ENCODE results near the gene PEAK1.

PEAK1 gene

GRCh38 chr15:77380033-77380432 lies 39.9 kb downstream of the PEAK1 start:
- peaks cover 0 to 2% of the 10 kb centered on the region in 2 donors for H3K9me3 Mint-ChIP-seq
- peaks cover 8 to 39% of the 10 kb centered on the region in 2 donors for H3K4me1 Mint-ChIP-seq
- peaks cover 0 to 6% of the 10 kb centered on the region in 2 donors for H3K36me3 Mint-ChIP-seq
- no peak overlapping the region for H3K4me3 Mint-ChIP-seq
- ATAC-seq (replicated peaks): no peak
- no peaks in the 10 kb centered on the region for H3K27me3 Mint-ChIP-seq
- no peak overlapping the region for H3K27ac Mint-ChIP-seq
- DNase-seq: no peak

GRCh38 chr15:77376770-77377169 lies 43.1 kb downstream of the PEAK1 start:
- DNase-seq: no peak
- ATAC-seq (replicated peaks): no peak
- H3K4me1 Mint-ChIP-seq: peaks cover 12 to 35% of the 10 kb centered on the region in 2 donors
- no peaks in the 10 kb centered on the region for H3K27me3 Mint-ChIP-seq
- peaks cover 3 to 8% of the 10 kb centered on the region in 2 donors for H3K9me3 Mint-ChIP-seq
- no peak overlapping the region for H3K27ac Mint-ChIP-seq
- H3K4me3 Mint-ChIP-seq: no peak overlapping the region
- H3K36me3 Mint-ChIP-seq: peaks cover 0 to 5% of the 10 kb centered on the region in 2 donors

GRCh38 chr15:77375133-77375532 lies 44.8 kb downstream of the PEAK1 start:
- H3K27ac Mint-ChIP-seq: no peak overlapping the region
- no peaks in the 10 kb centered on the region for H3K27me3 Mint-ChIP-seq
- H3K36me3 Mint-ChIP-seq: peaks cover 0 to 5% of the 10 kb centered on the region in 2 donors
- ATAC-seq (replicated peaks): no peak
- peaks cover 3 to 8% of the 10 kb centered on the region in 2 donors for H3K9me3 Mint-ChIP-seq
- H3K4me1 Mint-ChIP-seq: peaks cover 9 to 38% of the 10 kb centered on the region in 2 donors
- no peak for DNase-seq
- no peak overlapping the region for H3K4me3 Mint-ChIP-seq

- no peak overlapping the region for H3K27ac Mint-ChIP-seq
- H3K4me3 Mint-ChIP-seq: no peak overlapping the region
- ATAC-seq (replicated peaks) (no peak), DNase-seq (no peak)
- H3K4me1 Mint-ChIP-seq: peaks cover 16 to 48% of the 10 kb centered on the region in 2 donors
- peaks cover 5 to 8% of the 10 kb centered on the region in 2 donors for H3K9me3 Mint-ChIP-seq
- peaks cover 0 to 8% of the 10 kb centered on the region in 2 donors for H3K36me3 Mint-ChIP-seq
- H3K27me3 Mint-ChIP-seq: no peaks in the 10 kb centered on the region
Observed at GRCh38 chr15:77373441-77373840, 46.5 kb downstream of the PEAK1 start.

GRCh38 chr15:77371850-77372563 lies 47.9 kb downstream of the PEAK1 start:
- Mint-ChIP-seq H3K36me3 (peaks cover 0 to 8% of the 10 kb centered on the region in 2 donors), H3K27ac (no peak overlapping the region), H3K9me3 (peaks cover 5 to 8% of the 10 kb centered on the region in 2 donors), H3K4me3 (no peak overlapping the region), H3K27me3 (no peaks in the 10 kb centered on the region), H3K4me1 (peaks cover 16 to 49% of the 10 kb centered on the region in 2 donors)
- no peak for DNase-seq
- ATAC-seq (replicated peaks): peak; percentile 84 to 93

GRCh38 chr15:77370580-77370979 lies 49.3 kb downstream of the PEAK1 start:
- H3K36me3 Mint-ChIP-seq: peaks cover 3 to 11% of the 10 kb centered on the region in 2 donors
- H3K4me3 Mint-ChIP-seq: no peak overlapping the region
- H3K27ac Mint-ChIP-seq: no peak overlapping the region
- DNase-seq: no peak
- no peak for ATAC-seq (replicated peaks)
- no peaks in the 10 kb centered on the region for H3K27me3 Mint-ChIP-seq
- H3K4me1 Mint-ChIP-seq: peaks cover 18 to 49% of the 10 kb centered on the region in 2 donors
- peaks cover 8% of the 10 kb centered on the region in 2 donors for H3K9me3 Mint-ChIP-seq

- peaks cover 18 to 49% of the 10 kb centered on the region in 2 donors for H3K4me1 Mint-ChIP-seq
- H3K27ac Mint-ChIP-seq: peak overlapping the region; percentile 42
- DNase-seq: no peak
- H3K36me3 Mint-ChIP-seq: peaks cover 3 to 11% of the 10 kb centered on the region in 2 donors
- no peak overlapping the region for H3K4me3 Mint-ChIP-seq
- peaks cover 8% of the 10 kb centered on the region in 2 donors for H3K9me3 Mint-ChIP-seq
- peak in 1 of 2 donors; percentile 44 for ATAC-seq (replicated peaks)
- no peaks in the 10 kb centered on the region for H3K27me3 Mint-ChIP-seq
Observed at GRCh38 chr15:77369168-77369567, 50.7 kb downstream of the PEAK1 start.

GRCh38 chr15:77367631-77368030 lies 52.3 kb downstream of the PEAK1 start:
- Mint-ChIP-seq H3K4me3 (no peak overlapping the region), H3K4me1 (peaks cover 14 to 40% of the 10 kb centered on the region in 2 donors), H3K36me3 (peaks cover 13 to 15% of the 10 kb centered on the region in 2 donors), H3K27me3 (no peaks in the 10 kb centered on the region), H3K9me3 (peaks cover 1 to 5% of the 10 kb centered on the region in 2 donors), H3K27ac (no peak overlapping the region)
- DNase-seq (no peak), ATAC-seq (replicated peaks) (no peak)

- Mint-ChIP-seq H3K4me3 (no peak overlapping the region), H3K27me3 (no peaks in the 10 kb centered on the region), H3K9me3 (peaks cover 0 to 2% of the 10 kb centered on the region in 2 donors), H3K27ac (no peak overlapping the region), H3K36me3 (peaks cover 14 to 25% of the 10 kb centered on the region in 2 donors), H3K4me1 (peaks cover 3 to 12% of the 10 kb centered on the region in 2 donors)
- DNase-seq: no peak
- ATAC-seq (replicated peaks): no peak
Observed at GRCh38 chr15:77361456-77361855, 58.4 kb downstream of the PEAK1 start.

- Mint-ChIP-seq H3K4me1 (peaks cover 4 to 17% of the 10 kb centered on the region in 2 donors), H3K27me3 (no peaks in the 10 kb centered on the region), H3K9me3 (no peaks in the 10 kb centered on the region), H3K27ac (no peak overlapping the region), H3K36me3 (peaks cover 10 to 20% of the 10 kb centered on the region in 2 donors), H3K4me3 (no peak overlapping the region)
- DNase-seq (no peak), ATAC-seq (replicated peaks) (no peak)
Observed at GRCh38 chr15:77358545-77359240, 61.2 kb downstream of the PEAK1 start.

- no peaks in the 10 kb centered on the region for H3K27me3 Mint-ChIP-seq
- no peak for ATAC-seq (replicated peaks)
- peaks cover 4 to 10% of the 10 kb centered on the region in 2 donors for H3K36me3 Mint-ChIP-seq
- no peaks in the 10 kb centered on the region for H3K9me3 Mint-ChIP-seq
- DNase-seq: no peak
- H3K4me3 Mint-ChIP-seq: no peak overlapping the region
- peaks cover 4 to 18% of the 10 kb centered on the region in 2 donors for H3K4me1 Mint-ChIP-seq
- H3K27ac Mint-ChIP-seq: no peak overlapping the region
Observed at GRCh38 chr15:77356305-77356704, 63.6 kb downstream of the PEAK1 start.

GRCh38 chr15:77355321-77355720 lies 64.6 kb downstream of the PEAK1 start:
- no peak for ATAC-seq (replicated peaks)

GRCh38 chr15:77354063-77354462 lies 65.8 kb downstream of the PEAK1 start:
- no peak overlapping the region for H3K4me3 Mint-ChIP-seq
- ATAC-seq (replicated peaks) (no peak), DNase-seq (no peak)
- H3K9me3 Mint-ChIP-seq: no peaks in the 10 kb centered on the region
- H3K36me3 Mint-ChIP-seq: peaks cover 2 to 6% of the 10 kb centered on the region in 2 donors
- H3K27me3 Mint-ChIP-seq: no peaks in the 10 kb centered on the region
- peak overlapping the region; percentile 6 for H3K27ac Mint-ChIP-seq
- peaks cover 4 to 18% of the 10 kb centered on the region in 2 donors for H3K4me1 Mint-ChIP-seq

More at GRCh38 chr15:77355321-77355720, 64.6 kb downstream of the PEAK1 start:
- Mint-ChIP-seq H3K9me3 (no peaks in the 10 kb centered on the region), H3K27ac (no peak overlapping the region), H3K4me3 (no peak overlapping the region), H3K27me3 (no peaks in the 10 kb centered on the region), H3K4me1 (peaks cover 4 to 18% of the 10 kb centered on the region in 2 donors), H3K36me3 (peaks cover 2 to 6% of the 10 kb centered on the region in 2 donors)
- no peak for DNase-seq

- peaks cover 2 to 6% of the 10 kb centered on the region in 2 donors for H3K36me3 Mint-ChIP-seq
- ATAC-seq (replicated peaks) (no peak), DNase-seq (no peak)
- no peaks in the 10 kb centered on the region for H3K27me3 Mint-ChIP-seq
- H3K27ac Mint-ChIP-seq: no peak overlapping the region
- H3K4me3 Mint-ChIP-seq: no peak overlapping the region
- H3K4me1 Mint-ChIP-seq: peaks cover 4 to 11% of the 10 kb centered on the region in 2 donors
- no peaks in the 10 kb centered on the region for H3K9me3 Mint-ChIP-seq
Observed at GRCh38 chr15:77352887-77353286, 67.0 kb downstream of the PEAK1 start.
